GM23338 (cell line): Measurements from ENCODE around the gene MAN1C1. TPM values are rescaled to one million over a fixed set of nuclear protein-coding genes. Genes with fewer than 3 reads are reported as not detected.

Experiments
- ATAC-seq: fragments of 200-7000 bp; cut with Tn5 transposase; 3 replicates; pipeline ENCODE4 v1.9.1; 2020
- DNase-seq: peaks from one replicate; pipeline ENCODE4 v3.0.0-alpha.2; 2015; ENCODE audit warnings: low spot score
- H2AFZ ChIP-seq: fragments of 200-600 bp; sonication (generic); 2 replicates; pipeline ENCODE4 v1.8.0; 2016; ENCODE audit warnings: antibody characterized with exemption, mild to moderate bottlenecking, moderate library complexity
- H3F3A ChIP-seq: fragments of 200-600 bp; sonication (generic); replicated peaks from 2 replicates; pipeline ENCODE4 v1.8.0; 2017; ENCODE audit warnings: antibody characterized with exemption, mixed run types, low read depth
- H3K27ac ChIP-seq: fragments of 200-600 bp; sonication (generic); 2 replicates; pipeline ENCODE4 v1.6.1; 2016; ENCODE audit warnings: low read depth
- H3K27me3 ChIP-seq: fragments of 200-600 bp; sonication (generic); 2 replicates; pipeline ENCODE4 v1.8.0; 2016; ENCODE audit warnings: mild to moderate bottlenecking, mixed run types, moderate library complexity; ENCODE audit not compliant: insufficient read depth
- H3K36me3 ChIP-seq: fragments of 200-600 bp; sonication (generic); 2 replicates; pipeline ENCODE4 v1.8.0; 2016; ENCODE audit warnings: mild to moderate bottlenecking; ENCODE audit not compliant: insufficient read depth
- H3K4me1 ChIP-seq: fragments of 200-600 bp; sonication (generic); 2 replicates; pipeline ENCODE4 v1.8.0; 2016; ENCODE audit warnings: mild to moderate bottlenecking, moderate library complexity; ENCODE audit not compliant: insufficient read depth
- H3K4me2 ChIP-seq: fragments of 200-600 bp; sonication (generic); 2 replicates; pipeline ENCODE4 v1.7.1; 2017; ENCODE audit warnings: mixed run types
- H3K4me3 ChIP-seq: fragments of 200-600 bp; sonication (generic); 2 replicates; pipeline ENCODE4 v1.6.1; 2016; ENCODE audit warnings: mixed run types
- H3K79me2 ChIP-seq: fragments of 200-600 bp; sonication (generic); replicated peaks from 2 replicates; pipeline ENCODE4 v1.8.0; 2017; ENCODE audit warnings: mild to moderate bottlenecking; ENCODE audit not compliant: insufficient read depth
- H3K9me2 ChIP-seq: fragments of 200-600 bp; sonication (generic); 2 replicates; pipeline ENCODE4 v1.8.0; 2017; ENCODE audit not compliant: insufficient read depth
- H4K20me1 ChIP-seq: fragments of 200-600 bp; sonication (generic); replicated peaks from 2 replicates; pipeline ENCODE4 v1.8.0; 2017; ENCODE audit warnings: mild to moderate bottlenecking; ENCODE audit not compliant: insufficient read depth
- H3K27ac Mint-ChIP-seq: 2 replicates; pipeline ENCODE4 v1.8.0; 2020; ENCODE audit warnings: inconsistent platforms, mild to moderate bottlenecking, moderate library complexity, mixed read lengths
- H3K27me3 Mint-ChIP-seq: 3 replicates; pipeline ENCODE4 v1.8.0; 2022; ENCODE audit warnings: low read depth, mild to moderate bottlenecking, moderate library complexity, mixed read lengths, inconsistent platforms; ENCODE audit not compliant: insufficient read depth, poor library complexity
- H3K36me3 Mint-ChIP-seq: 3 replicates; pipeline ENCODE4 v1.8.0; 2021; ENCODE audit warnings: low read depth, mild to moderate bottlenecking, inconsistent platforms, moderate library complexity, mixed read lengths
- H3K4me1 Mint-ChIP-seq: 3 replicates; pipeline ENCODE4 v1.8.0; 2020; ENCODE audit warnings: mild to moderate bottlenecking, inconsistent platforms, mixed read lengths
- H3K4me3 Mint-ChIP-seq: 3 replicates; pipeline ENCODE4 v1.8.0; 2021; ENCODE audit warnings: moderate library complexity, mild to moderate bottlenecking, inconsistent platforms, mixed read lengths
- H3K9me3 Mint-ChIP-seq: 3 replicates; pipeline ENCODE4 v1.8.0; 2020; ENCODE audit warnings: moderate library complexity, mild to moderate bottlenecking, inconsistent platforms, mixed read lengths
- CREB1 ChIP-seq: fragments of 250-450 bp; sonication (Bioruptor Pico); IDR thresholded peaks from 2 replicates; pipeline ENCODE4 v1.5.0; 2020; ENCODE audit warnings: low read depth, mild to moderate bottlenecking, moderate library complexity
- CTCF ChIP-seq, 2 experiments: fragments of 200-600 bp in 1 of 2; sonication (generic) in 1 of 2; conservative IDR thresholded peaks; 2 replicates each; pipeline versions ENCODE4 v1.5.1 to v1.6.1; 2016 to 2017; ENCODE audit warnings: antibody characterized with exemption in 2 of 2, low read depth in 2 of 2, mild to moderate bottlenecking in 2 of 2, moderate library complexity in 1 of 2
- ETS1 ChIP-seq: IDR thresholded peaks from 2 replicates; pipeline ENCODE4 v1.6.1; 2016; ENCODE audit warnings: antibody characterized with exemption
- EZH2 ChIP-seq: fragments of 200-600 bp; sonication (generic); IDR thresholded peaks from one replicate; pipeline ENCODE4 v1.8.0; 2017; ENCODE audit warnings: antibody characterized with exemption, mild to moderate bottlenecking, low read depth; ENCODE audit not compliant: unreplicated experiment
- JUNB ChIP-seq: IDR thresholded peaks from one replicate; pipeline ENCODE4 v1.6.1; 2016; ENCODE audit warnings: antibody characterized with exemption; ENCODE audit not compliant: unreplicated experiment
- STAT1 ChIP-seq: IDR thresholded peaks from one replicate; pipeline ENCODE4 v1.6.1; 2016; ENCODE audit warnings: antibody characterized with exemption; ENCODE audit not compliant: unreplicated experiment
- ZNF114 ChIP-seq: fragments of 250-450 bp; sonication (Bioruptor Pico); IDR thresholded peaks from 2 replicates; pipeline ENCODE4 v1.5.0; 2020; ENCODE audit warnings: mild to moderate bottlenecking, moderate library complexity
- ZNF331 ChIP-seq: fragments of 250-450 bp; sonication (Bioruptor Pico); IDR thresholded peaks from 2 replicates; pipeline ENCODE4 v1.5.0; 2020; ENCODE audit warnings: low read depth, mild to moderate bottlenecking, moderate library complexity
- ZNF462 ChIP-seq: fragments of 250-450 bp; sonication (Bioruptor Pico); IDR thresholded peaks from 2 replicates; pipeline ENCODE4 v1.5.0; 2020; ENCODE audit warnings: mild to moderate bottlenecking, moderate library complexity
- polyA plus RNA-seq: library from polyadenylated mRNA; unstranded; fragments of >200 nt; fragmentation: Nextera tagmentation; extraction: Ambion mirVana; gene quantifications from 2 replicates; pipeline ENCODE4 v1.2.1, GENCODE V29; 2016
- total RNA-seq: library from RNA; depleted of rRNA; stranded (reverse); fragments of >200 nt; shearing (Covaris generic); gene quantifications from 2 replicates; pipeline ENCODE4 v1.2.3, GENCODE V29; 2014

MAN1C1 gene
- total and polyA plus RNA-seq, 2 experiments from 2014 or later = 5.4 to 13.6 TPM

- H3K9me3 Mint-ChIP-seq = no peaks in the 10 kb centered on the region
- Histone ChIP-seq H3K4me1 (peaks cover 5% of the 10 kb centered on the region), H2AFZ (peak overlapping the region; percentile 98; the same call in 1 of the 2 replicates), H3F3A (peaks cover 8% of the 10 kb centered on the region; the same call in 1 of the 2 replicates), H3K4me2 (no peak overlapping the region), H4K20me1 (peaks cover 3% of the 10 kb centered on the region; the same call in 1 of the 2 replicates), H3K4me3 (no peak overlapping the region), H3K27me3 (no peaks in the 10 kb centered on the region), H3K9me2 (no peaks in the 10 kb centered on the region), H3K36me3 (no peaks in the 10 kb centered on the region), H3K27ac (no peak overlapping the region), H3K79me2 (0 out of 2 replicates have a peak, but pooled peaks cover 7% of the 10 kb centered on the region)
- H3K27me3 Mint-ChIP-seq = peaks cover 18% of the 10 kb centered on the region
- H3K4me1 Mint-ChIP-seq = peaks cover 34% of the 10 kb centered on the region
- peaks cover 6% of the 10 kb centered on the region; the same call in 1 of the 3 replicates for H3K36me3 Mint-ChIP-seq
- DNase-seq (no peak), ATAC-seq (no peak)
- TF ChIP-seq CREB1 (CRISPR knock-in tag) (no peak), EZH2 (no peak), CTCF (conservative IDR thresholded peaks at IDR 0.05; ENCODE audit: low read depth in 2 of 2) (no peak), JUNB (no peak), ZNF331 (CRISPR knock-in tag) (no peak), ETS1 (no peak)
- no peak overlapping the region for H3K27ac Mint-ChIP-seq
- peak overlapping the region; percentile 66; the same call in 2 of the 3 replicates for H3K4me3 Mint-ChIP-seq
Observed at GRCh38 chr1:25798666-25799351, 182.2 kb downstream of the MAN1C1 start.

DNA sequence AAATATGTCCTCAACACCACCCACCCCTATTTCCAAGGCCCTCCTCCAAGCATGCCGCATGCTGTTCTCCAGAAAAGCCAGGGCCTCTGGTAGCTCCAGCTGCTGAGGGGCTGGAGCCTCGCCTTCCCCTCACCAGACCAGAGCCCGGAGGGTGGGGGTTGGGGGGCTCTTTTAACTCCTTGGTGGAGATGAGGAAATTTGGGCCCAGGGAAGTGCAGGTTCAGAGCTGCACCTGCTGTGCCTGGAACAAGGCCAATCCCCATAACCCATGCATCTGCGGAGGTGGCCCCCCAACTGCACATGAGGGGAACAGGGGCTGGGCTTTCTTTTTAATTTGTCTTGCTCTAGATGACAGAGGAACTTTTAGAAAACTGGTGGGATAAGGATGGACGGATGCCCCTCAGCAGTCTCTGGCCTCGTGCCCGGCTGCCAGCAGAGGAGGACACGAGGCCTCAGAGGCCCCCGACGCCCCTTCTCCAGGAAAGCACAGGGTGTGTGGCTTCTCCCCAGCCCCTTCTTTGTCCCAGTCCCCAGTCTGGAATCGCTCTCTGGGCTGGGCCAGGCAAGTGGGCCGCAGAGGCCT lies 182.9 kb downstream of the MAN1C1 start:
- DNase-seq (no peak), ATAC-seq (no peak)
- H4K20me1 ChIP-seq = peaks cover 3% of the 10 kb centered on the region; the same call in 1 of the 2 replicates
- H3K36me3 Mint-ChIP-seq = peaks cover 6% of the 10 kb centered on the region; the same call in 1 of the 3 replicates
- H3K4me3 ChIP-seq = peak overlapping the region; percentile 51; the same call in 1 of the 2 replicates
- H3K4me1 ChIP-seq = peaks cover 8% of the 10 kb centered on the region
- H3K4me3 Mint-ChIP-seq = peak overlapping the region; percentile 66
- peak overlapping the region; percentile 75 for H3K4me2 ChIP-seq
- H3K27me3 Mint-ChIP-seq = peaks cover 15% of the 10 kb centered on the region
- H3K27me3 ChIP-seq = no peaks in the 10 kb centered on the region
- peaks cover 7% of the 10 kb centered on the region; the same call in 1 of the 2 replicates for H3K79me2 ChIP-seq
- H3K36me3 ChIP-seq = no peaks in the 10 kb centered on the region
- peak overlapping the region; percentile 98 for H2AFZ ChIP-seq
- H3K9me2 ChIP-seq = no peaks in the 10 kb centered on the region
- no peaks in the 10 kb centered on the region for H3K9me3 Mint-ChIP-seq
- H3K27ac Mint-ChIP-seq = no peak overlapping the region
- H3K4me1 Mint-ChIP-seq = peaks cover 39% of the 10 kb centered on the region
- peaks cover 8% of the 10 kb centered on the region; the same call in 1 of the 2 replicates for H3F3A ChIP-seq
- no peak overlapping the region for H3K27ac ChIP-seq
- TF ChIP-seq ZNF462 (CRISPR knock-in tag) (no peak), CREB1 (CRISPR knock-in tag) (no peak), ZNF331 (CRISPR knock-in tag) (no peak), ZNF114 (CRISPR knock-in tag) (no peak), STAT1 (no peak)
